ENCODE results near the gene GNG11. TPM values are rescaled to one million over a fixed set of nuclear protein-coding genes. Genes with fewer than 3 reads are reported as not detected.
"Not testable (repeated sequence)": the region's sequence is repeated elsewhere in the genome, so short reads cannot be mapped to it uniquely, and the experiment has no call there.

Gene GNG11
- total RNA-seq, 3 donors from 2014 or later, result 0.05 TPM; not detected in 1

DNA sequence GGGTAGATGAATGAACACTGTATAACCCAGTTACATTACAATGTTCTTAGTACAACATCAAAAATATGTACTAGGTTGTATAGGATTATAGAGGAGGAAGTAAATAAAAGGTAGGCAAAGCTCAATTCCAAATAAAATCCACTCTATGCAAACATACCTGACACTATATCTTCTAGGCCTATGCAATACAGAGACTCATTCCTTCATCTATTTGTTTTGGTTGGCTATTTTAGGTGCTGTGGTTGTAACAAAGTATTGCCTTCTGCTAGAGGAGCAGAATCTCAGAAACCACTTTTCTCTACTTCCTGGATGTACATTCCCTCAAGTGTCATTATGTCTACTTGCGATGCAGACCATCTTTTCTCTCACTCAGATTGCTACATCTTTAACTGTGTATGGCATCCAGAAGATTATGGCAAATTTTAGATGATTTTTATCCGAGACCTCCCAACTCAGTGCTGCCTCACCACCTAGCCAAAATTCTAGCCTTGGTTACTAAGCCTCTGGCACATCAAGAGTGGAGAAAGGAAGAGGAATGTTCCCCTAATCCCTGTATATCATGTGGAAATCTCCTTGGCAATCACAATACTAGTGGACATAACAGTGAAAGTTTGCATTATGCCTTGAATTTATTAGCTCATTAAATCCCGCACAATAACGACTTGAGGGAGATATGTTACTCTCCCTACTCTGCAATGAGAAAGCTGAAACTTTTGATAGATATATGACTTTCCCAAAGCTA is 25.5 kb upstream of the GNG11 start:
- H3K9me3 Mint-ChIP-seq, result no peaks in the 10 kb centered on the region
- H3K36me3 Mint-ChIP-seq (ENCODE audit: insufficient read depth), result no peaks in the 10 kb centered on the region
- no peak overlapping the region for H3K4me3 Mint-ChIP-seq
- no peaks in the 10 kb centered on the region for H3K4me1 Mint-ChIP-seq (ENCODE audit: low read depth)
- DNase-seq, result no peak
- peaks cover 17% of the 10 kb centered on the region for H3K27me3 Mint-ChIP-seq (ENCODE audit: low read depth)
- ATAC-seq, result no peak

DNA sequence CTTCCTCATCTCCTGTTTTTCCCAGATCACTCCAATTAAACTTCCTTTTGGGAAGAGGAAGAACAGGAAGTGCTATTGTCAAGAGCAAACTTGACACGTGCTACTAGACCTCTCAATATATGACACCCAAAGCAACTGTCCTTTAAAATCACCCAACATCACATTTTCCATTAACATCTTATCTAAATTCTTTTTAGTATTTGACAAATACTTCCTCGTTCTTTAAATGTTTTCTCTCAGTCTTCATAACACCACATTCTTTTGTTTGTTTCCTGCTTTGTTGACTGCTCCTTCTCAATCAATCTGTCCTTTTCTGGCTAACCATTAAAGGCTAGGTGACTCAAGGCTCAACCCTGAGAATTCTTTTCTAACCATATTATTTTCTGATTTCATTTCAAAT is 23.9 kb upstream of the GNG11 start:
- ATAC-seq, result no peak
- no peak for DNase-seq
- H3K9me3 Mint-ChIP-seq, result no peaks in the 10 kb centered on the region
- H3K27me3 Mint-ChIP-seq (ENCODE audit: low read depth), result peaks cover 7% of the 10 kb centered on the region
- no peaks in the 10 kb centered on the region for H3K36me3 Mint-ChIP-seq (ENCODE audit: insufficient read depth)
- no peak overlapping the region for H3K4me3 Mint-ChIP-seq
- no peaks in the 10 kb centered on the region for H3K4me1 Mint-ChIP-seq (ENCODE audit: low read depth)

DNA sequence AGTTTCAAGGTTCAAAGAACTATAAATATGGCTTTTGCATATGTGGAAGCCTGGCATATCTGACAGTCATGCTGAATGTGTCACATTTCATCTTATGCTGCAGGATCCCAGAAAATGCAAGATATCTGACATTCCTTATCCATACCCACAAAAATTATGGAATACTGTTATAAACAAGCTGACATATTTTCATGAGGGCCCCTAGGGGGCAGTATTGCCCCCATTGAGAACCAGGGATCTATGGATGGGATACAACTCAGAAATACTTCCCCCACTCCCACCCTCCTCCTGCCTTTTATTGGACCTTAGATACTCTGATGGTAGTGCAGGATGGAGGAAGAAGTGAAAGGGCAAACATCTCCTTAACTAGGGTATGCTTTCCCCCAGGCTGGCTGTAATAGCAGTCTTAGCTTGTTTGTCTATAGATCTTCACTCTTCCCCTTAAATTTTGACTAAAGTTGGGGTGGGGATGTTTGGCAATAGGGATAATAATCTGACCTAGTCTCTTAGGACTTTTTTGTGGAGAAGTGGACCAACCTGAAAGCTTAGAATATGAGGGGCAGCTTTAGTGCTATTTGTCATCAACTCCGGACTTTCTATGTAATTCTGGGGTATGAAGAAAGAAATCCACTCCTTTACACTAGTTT is 18.6 kb upstream of the GNG11 start:
- Mint-ChIP-seq H3K9me3 (no peaks in the 10 kb centered on the region), H3K4me3 (no peak overlapping the region), H3K27me3 (ENCODE audit: low read depth) (peaks cover 3% of the 10 kb centered on the region), H3K4me1 (ENCODE audit: low read depth) (no peaks in the 10 kb centered on the region), H3K36me3 (ENCODE audit: insufficient read depth) (no peaks in the 10 kb centered on the region)
- ATAC-seq (no peak), DNase-seq (no peak)

DNA sequence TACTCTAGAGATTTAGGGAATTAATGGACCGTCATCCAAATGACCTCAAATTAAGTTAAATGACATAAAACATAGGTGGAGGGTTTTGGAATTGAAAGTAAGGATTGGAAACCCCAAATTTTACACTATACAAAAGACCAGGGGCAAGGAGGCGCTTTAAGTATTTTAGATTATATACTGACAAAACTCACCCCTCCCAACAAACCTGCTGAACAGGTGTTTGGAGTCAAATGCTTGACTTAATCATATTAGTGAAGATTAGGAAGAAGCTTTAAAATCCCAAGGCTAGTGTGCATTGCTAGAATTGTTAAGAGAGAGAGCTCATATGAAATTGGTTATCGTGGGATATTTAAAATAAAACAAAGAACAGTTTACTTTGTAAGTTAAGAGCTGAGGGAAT is 15.3 kb upstream of the GNG11 start, which contains the start of gene GNGT1:
Gene GNGT1 (plus strand): TSS at position 301 of the 400 bp plus-strand sequence. CDS start 180 bp downstream, outside the sequence.
- no peaks in the 10 kb centered on the region for H3K9me3 Mint-ChIP-seq
- no peaks in the 10 kb centered on the region for H3K36me3 Mint-ChIP-seq (ENCODE audit: insufficient read depth)
- no peak for ATAC-seq
- no peaks in the 10 kb centered on the region for H3K27me3 Mint-ChIP-seq (ENCODE audit: low read depth)
- H3K4me1 Mint-ChIP-seq (ENCODE audit: low read depth), result no peaks in the 10 kb centered on the region
- no peak for DNase-seq
- no peak within 1 kb of the TSS for H3K4me3 Mint-ChIP-seq

DNA sequence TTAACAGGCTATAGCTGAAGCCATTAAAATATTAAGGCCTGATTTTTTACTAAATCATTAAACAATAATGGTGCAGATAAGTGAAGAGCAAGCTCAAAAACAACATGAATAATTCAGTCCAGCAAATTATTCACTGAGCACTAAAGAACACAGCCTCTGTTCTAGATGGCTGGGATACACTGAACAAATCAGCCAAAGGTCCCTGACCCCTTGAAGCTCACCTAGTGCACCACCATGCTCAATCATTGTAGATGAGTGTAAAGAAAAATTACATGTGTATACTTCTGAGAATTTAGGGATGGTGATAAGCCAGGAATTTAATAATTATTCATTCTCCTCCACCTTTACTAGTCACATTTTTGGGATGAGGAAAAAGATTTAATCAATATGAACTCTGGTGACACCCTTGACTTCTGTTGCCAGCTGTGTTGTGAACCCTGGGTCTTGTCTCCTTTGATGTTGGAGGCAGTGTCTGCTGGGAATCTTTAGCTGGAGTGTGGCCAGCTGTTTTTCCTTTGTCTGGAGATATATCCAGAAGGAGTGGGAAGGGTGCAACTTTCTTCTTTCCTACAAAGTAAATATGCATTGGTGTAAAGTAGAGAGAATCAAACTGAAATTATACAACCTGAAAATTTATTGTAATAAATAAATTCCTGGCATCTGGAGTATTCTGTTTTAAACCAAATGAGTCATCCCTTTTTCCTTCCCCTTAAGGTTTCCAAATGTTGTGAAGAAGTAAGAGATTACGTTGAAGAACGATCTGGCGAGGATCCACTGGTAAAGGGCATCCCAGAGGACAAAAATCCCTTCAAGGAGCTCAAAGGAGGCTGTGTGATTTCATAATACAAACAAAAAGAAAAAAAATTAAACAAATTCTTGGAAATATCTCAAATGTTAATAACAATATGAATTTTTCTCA is 11.2 kb upstream of the GNG11 start:
- H3K4me3 Mint-ChIP-seq, result no peak overlapping the region
- H3K27me3 Mint-ChIP-seq (ENCODE audit: low read depth), result peaks cover 5% of the 10 kb centered on the region
- H3K9me3 Mint-ChIP-seq, result no peaks in the 10 kb centered on the region
- DNase-seq (no peak), ATAC-seq (no peak)
- no peaks in the 10 kb centered on the region for H3K4me1 Mint-ChIP-seq (ENCODE audit: low read depth)
- no peaks in the 10 kb centered on the region for H3K36me3 Mint-ChIP-seq (ENCODE audit: insufficient read depth)

DNA sequence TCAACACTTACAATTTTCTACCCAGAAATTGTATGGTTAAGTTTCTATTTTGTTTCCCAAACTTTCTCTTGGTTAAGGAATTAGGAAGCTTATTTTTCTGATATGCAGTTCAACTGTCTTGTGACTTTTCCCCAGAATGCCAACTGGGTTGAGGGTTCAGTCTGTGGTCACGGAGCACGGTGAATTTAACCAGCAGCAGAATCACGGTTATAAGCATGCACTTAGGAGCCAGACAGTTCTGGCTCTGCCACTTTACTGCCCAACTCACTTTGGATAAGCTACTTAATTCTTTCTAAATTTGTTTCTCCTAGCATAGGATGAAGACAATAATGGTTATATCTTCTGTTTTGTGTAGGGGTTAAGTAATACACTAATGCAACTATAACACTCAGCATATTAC is 10.3 kb upstream of the GNG11 start:
- not testable (repeated sequence) for H3K4me1 Mint-ChIP-seq (ENCODE audit: low read depth); H3K27me3 Mint-ChIP-seq (ENCODE audit: low read depth); H3K36me3 Mint-ChIP-seq (ENCODE audit: insufficient read depth); H3K9me3 Mint-ChIP-seq; H3K4me3 Mint-ChIP-seq; ATAC-seq; DNase-seq

DNA sequence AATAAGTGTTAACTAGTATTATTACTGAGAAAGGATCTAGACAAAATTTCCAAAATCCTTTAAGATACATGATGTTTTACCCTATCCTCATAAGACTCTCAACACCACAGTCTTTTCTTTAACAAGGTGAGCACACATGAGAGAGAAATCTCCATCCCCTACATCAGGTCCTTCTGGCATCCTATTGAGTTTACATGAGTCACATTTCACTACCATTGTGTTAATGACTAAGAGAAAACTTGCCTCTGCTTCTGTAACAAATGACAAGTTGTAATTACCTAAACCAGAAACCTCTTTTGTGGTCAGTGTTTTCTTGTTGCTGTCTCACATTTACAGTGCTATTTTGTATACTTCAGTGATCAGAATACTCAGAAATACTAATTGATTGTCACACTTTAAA is 9.9 kb upstream of the GNG11 start:
- H3K4me3 Mint-ChIP-seq; H3K36me3 Mint-ChIP-seq (ENCODE audit: insufficient read depth); H3K4me1 Mint-ChIP-seq (ENCODE audit: low read depth); H3K27me3 Mint-ChIP-seq (ENCODE audit: low read depth); H3K9me3 Mint-ChIP-seq; DNase-seq: not testable (repeated sequence)
- ATAC-seq, result peak; percentile 23 to 43

DNA sequence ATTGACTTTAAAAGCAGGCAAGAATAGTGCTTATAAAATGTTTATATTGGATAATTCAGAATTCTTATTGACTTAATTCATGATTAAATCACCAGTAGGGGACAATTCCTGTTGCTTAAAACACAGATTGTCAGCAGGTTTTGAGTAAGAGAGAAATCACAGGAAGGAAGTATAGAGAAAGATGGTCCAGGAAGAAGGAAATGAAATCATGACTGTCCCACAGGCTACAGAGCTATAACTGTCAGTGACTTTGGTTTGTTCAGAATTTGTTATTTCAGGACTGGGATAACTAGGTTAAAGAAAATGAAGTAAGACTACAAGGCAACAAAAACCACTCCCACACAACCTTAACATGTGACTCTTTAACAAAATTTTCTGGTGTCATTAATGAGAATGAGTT is 8.3 kb upstream of the GNG11 start:
- Mint-ChIP-seq H3K4me3 (no peak overlapping the region), H3K9me3 (no peaks in the 10 kb centered on the region), H3K36me3 (ENCODE audit: insufficient read depth) (no peaks in the 10 kb centered on the region), H3K4me1 (ENCODE audit: low read depth) (no peaks in the 10 kb centered on the region), H3K27me3 (ENCODE audit: low read depth) (peaks cover 19% of the 10 kb centered on the region)
- DNase-seq (no peak), ATAC-seq (no peak)

DNA sequence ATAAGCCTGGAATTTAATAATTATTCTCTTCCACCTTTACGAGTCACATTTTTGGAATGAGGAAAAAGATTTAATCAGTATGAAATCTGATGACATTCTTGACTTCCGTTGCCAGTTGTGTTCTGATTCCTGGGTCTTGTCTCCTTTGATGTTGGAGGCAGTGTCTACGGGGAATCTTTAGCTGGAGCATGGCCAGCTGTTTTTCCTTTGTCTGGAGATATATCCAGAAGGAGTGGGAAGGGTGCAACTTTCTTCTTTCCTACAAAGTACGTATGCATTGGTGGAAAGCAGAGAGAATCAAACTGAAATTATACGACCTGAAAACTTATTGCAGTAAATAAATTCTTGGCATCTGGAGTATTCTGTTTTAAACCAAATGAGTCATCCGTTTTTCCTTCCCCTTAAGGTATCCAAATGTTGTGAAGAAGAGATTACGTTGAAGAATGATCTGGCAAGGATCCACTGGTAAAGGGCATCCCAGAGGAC is 6.9 kb upstream of the GNG11 start:
- no peak overlapping the region for H3K4me3 Mint-ChIP-seq
- H3K27me3 Mint-ChIP-seq (ENCODE audit: low read depth), result peaks cover 19% of the 10 kb centered on the region
- DNase-seq (no peak), ATAC-seq (no peak)
- no peaks in the 10 kb centered on the region for H3K9me3 Mint-ChIP-seq
- H3K4me1 Mint-ChIP-seq (ENCODE audit: low read depth), result no peaks in the 10 kb centered on the region
- no peaks in the 10 kb centered on the region for H3K36me3 Mint-ChIP-seq (ENCODE audit: insufficient read depth)

DNA sequence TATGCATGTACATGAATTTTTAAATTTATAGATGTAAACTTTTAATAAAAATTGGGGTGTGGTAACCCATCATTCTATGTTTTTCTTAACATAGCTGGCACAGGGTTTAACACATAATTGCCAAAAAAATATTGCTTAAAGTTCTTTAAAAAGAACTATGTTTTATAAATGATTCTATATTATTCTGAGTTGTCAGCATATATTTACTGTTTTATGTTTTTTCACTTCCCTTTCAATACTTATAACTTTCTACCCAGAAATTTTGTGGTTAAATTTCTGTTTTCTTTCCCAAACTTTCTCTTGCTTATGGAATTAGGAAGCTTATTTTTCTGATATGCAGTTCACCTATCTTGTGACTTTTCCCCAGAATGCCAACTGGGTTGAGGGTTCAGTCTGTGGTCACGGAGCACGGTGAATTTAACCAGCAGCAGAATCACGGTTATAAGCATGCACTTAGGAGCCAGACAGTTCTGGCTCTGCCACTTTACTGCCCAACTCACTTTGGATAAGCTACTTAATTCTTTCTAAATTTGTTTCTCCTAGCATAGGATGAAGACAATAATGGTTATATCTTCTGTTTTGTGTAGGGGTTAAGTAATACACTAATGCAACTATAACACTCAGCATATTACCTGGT is 6.2 kb upstream of the GNG11 start:
- H3K4me3 Mint-ChIP-seq; H3K36me3 Mint-ChIP-seq (ENCODE audit: insufficient read depth); H3K4me1 Mint-ChIP-seq (ENCODE audit: low read depth); H3K9me3 Mint-ChIP-seq; ATAC-seq; DNase-seq: not testable (repeated sequence)
- H3K27me3 Mint-ChIP-seq (ENCODE audit: low read depth), result peaks cover 19% of the 10 kb centered on the region

DNA sequence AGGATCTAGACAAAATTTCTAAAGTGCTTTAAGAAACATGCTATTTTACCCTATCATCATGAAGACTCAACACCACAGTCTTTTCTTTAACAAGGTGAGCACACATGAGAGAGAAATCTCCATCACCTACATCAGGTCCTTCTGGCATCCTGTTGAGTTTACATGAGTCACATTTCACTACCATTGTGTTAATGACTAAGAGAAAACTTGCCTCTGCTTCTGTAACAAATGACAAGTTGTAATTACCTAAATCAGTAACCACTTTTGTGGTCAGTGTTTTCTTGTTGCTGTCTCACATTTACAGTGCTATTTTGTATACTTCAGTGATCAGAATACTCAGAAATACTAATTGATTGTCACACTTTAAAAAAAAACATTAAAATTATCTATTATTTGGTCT is 5.6 kb upstream of the GNG11 start:
- peaks cover 24% of the 10 kb centered on the region for H3K27me3 Mint-ChIP-seq (ENCODE audit: low read depth)
- H3K4me1 Mint-ChIP-seq (ENCODE audit: low read depth); H3K4me3 Mint-ChIP-seq; H3K9me3 Mint-ChIP-seq; DNase-seq; H3K36me3 Mint-ChIP-seq (ENCODE audit: insufficient read depth); ATAC-seq: not testable (repeated sequence)

DNA sequence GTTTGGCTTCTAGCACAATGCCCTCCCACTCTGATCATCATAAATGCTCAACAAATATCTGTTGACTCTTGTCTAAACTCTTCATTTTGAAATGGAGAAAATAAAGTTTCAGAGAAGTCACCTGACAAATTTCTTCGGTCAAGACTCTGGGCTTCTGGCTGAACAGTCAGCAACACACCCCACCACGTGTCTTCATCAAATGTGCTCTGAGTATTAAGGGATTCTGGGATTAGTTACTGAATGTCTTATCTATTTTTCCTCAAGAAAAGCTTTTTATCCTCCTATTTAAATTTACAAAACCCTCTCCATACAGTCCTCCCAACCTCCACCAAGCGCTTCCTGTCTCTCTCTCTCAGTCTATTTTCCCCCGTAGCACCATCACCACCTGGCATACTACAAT is 5.2 kb upstream of the GNG11 start:
- not testable (repeated sequence) for H3K9me3 Mint-ChIP-seq

DNA sequence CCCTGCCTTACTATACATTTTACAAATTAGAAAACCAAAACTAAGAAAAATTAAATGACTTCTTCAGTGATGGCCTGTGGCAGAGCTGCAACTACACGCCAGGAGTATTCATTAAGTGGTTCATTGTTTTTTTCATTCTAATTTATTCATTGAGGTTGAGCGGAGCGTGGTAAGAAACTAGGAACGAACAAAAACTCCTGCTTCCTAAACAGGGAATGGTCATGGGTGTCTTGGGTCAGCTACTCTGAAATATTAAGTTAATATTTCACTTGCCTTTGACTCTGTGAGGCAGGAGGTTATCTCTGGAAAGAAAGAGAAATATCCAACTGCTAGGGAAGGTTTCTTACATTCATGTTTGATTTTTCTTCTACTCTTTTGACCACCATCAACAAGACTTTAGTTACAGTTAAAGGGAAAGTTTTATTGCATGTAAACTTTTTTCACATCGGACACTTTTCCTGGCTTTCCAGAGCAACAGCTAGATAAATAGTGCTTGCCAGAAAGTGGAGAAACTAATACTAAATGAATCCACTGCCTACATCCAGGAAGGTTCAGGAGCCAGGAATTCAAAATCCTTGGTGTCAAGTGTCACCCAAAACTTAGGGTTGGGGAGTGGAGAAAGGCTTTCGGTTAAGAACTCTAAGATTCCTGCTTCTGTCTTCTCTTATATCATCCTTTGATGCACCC is 896 bp upstream of the GNG11 start:
- no peaks in the 10 kb centered on the region for H3K9me3 Mint-ChIP-seq
- H3K4me1 Mint-ChIP-seq (ENCODE audit: low read depth), result peaks cover 2% of the 10 kb centered on the region
- no peaks in the 10 kb centered on the region for H3K36me3 Mint-ChIP-seq (ENCODE audit: insufficient read depth)
- DNase-seq, result no peak
- peaks cover 42% of the 10 kb centered on the region for H3K27me3 Mint-ChIP-seq (ENCODE audit: low read depth)
- ATAC-seq, result no peak
- H3K4me3 Mint-ChIP-seq, result no peak overlapping the region

More for the DNA sequence above, 5.2 kb upstream of the GNG11 start:
- not testable (repeated sequence) for ATAC-seq; DNase-seq; H3K36me3 Mint-ChIP-seq (ENCODE audit: insufficient read depth); H3K4me1 Mint-ChIP-seq (ENCODE audit: low read depth); H3K4me3 Mint-ChIP-seq
- peaks cover 25% of the 10 kb centered on the region for H3K27me3 Mint-ChIP-seq (ENCODE audit: low read depth)
